GM19372 (cell line): ENCODE measurements around the gene CCDC47.

ENCODE experiments used
- ATAC-seq: cut with Tn5 transposase; IDR thresholded peaks from one replicate; pipeline ENCODE4 v1.9.1; 2021; ENCODE audit warnings: mild to moderate bottlenecking, low read depth, moderate library complexity; ENCODE audit not compliant: unreplicated experiment

Gene CCDC47

GRCh38 chr17:63786117-63786516 lies 12.7 kb upstream of the CCDC47 start:
- ATAC-seq = no peak

GRCh38 chr17:63785556-63785955 lies 12.2 kb upstream of the CCDC47 start:
- ATAC-seq = no peak

DNA sequence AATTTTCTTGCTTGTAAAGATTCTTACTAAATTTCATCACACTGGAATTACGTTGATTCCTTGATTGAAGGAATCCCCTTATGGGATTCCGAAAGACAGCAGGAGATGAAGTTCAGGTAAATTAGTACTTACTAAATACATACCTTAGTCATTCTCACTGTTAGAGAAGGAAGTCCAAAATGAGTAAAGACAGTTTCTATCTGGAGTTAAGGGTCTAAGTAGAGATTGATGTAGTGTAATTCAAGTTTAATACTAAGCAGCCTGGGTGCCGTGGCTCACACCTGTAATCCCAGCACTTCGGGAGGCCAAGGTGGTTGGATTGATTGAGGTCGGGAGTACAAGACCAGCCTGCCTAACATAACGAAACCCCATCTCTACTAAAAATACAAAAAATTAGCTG lies 10.1 kb upstream of the CCDC47 start:
- ATAC-seq = no peak

GRCh38 chr17:63780928-63781327 lies 7.5 kb upstream of the CCDC47 start:
- ATAC-seq = no peak

- no peak for ATAC-seq
Observed at GRCh38 chr17:63780507-63780906, 7.1 kb upstream of the CCDC47 start.

DNA sequence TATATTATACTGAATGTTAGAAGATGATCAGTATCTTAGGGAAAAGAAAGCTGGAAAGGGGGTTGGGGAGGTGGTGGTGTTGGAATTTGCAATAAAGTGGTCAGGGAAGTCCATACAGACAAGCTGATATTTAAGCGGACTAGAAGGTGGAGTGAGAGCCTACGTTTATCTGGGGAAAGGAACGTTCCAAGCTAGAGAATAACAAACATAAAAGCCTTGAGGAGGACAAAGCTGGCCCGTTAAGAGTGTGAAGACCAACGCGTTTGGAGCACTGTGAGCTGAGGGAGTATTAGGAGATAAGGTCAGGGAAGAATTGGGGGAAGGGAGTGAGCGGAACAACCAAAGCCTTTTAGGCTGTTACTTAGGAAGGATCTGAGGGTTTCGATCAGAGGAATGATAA lies 2.0 kb upstream of the CCDC47 start:
- ATAC-seq = no peak

GRCh38 chr17:63774969-63775265 lies 1.5 kb upstream of the CCDC47 start:
- no peak for ATAC-seq

- ATAC-seq = no peak
Observed at GRCh38 chr17:63774141-63774968, 958 bp upstream of the CCDC47 start, which contains the start of gene DDX42. TSS of gene DDX42 (plus strand) at chr17:63774170. CDS start at chr17:63787050, 12,880 bp downstream.

GRCh38 chr17:63772801-63773271 lies 561 bp downstream of the CCDC47 start:
- ATAC-seq = no peak

DNA sequence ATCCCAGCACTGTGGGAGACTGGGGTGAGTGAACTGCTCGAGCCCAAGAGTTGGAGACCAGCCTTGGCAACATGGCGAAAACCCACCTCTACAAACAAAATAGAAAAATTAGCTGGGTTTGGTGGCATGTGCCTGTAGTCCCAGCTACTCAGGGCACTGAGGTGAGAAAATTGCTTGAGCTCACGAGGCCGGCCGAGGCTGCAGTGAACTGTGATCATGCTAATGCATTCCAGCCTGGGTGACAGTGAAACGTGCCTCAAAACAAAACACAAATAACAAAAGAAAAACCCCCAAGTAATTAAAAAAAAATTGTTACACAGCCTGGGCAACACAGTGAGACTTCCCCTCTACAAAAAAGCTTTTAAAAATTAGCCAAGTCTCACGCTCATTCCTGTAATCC lies 5.0 kb downstream of the CCDC47 start:
- no peak for ATAC-seq

- ATAC-seq = no peak
Observed at GRCh38 chr17:63766754-63767153, 6.6 kb downstream of the CCDC47 start.

DNA sequence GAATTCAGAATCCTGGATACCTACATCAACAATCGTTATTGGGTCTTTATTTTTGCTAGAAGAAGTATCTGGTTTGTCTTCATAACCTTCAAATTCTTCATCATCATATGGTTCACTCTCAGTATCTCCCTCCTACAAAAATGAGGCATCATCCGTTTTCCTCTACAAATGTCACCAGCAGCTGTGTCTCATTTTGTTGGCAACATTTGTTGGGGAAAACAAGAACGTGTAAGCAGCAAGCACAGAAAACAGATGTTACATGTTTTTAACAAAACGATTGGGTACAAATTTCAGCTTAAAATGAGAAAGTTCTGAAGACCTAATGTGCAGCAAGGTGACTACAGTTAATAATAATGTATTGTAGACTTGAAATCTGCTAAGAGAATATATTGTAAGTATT lies 8.7 kb downstream of the CCDC47 start:
- ATAC-seq = no peak

DNA sequence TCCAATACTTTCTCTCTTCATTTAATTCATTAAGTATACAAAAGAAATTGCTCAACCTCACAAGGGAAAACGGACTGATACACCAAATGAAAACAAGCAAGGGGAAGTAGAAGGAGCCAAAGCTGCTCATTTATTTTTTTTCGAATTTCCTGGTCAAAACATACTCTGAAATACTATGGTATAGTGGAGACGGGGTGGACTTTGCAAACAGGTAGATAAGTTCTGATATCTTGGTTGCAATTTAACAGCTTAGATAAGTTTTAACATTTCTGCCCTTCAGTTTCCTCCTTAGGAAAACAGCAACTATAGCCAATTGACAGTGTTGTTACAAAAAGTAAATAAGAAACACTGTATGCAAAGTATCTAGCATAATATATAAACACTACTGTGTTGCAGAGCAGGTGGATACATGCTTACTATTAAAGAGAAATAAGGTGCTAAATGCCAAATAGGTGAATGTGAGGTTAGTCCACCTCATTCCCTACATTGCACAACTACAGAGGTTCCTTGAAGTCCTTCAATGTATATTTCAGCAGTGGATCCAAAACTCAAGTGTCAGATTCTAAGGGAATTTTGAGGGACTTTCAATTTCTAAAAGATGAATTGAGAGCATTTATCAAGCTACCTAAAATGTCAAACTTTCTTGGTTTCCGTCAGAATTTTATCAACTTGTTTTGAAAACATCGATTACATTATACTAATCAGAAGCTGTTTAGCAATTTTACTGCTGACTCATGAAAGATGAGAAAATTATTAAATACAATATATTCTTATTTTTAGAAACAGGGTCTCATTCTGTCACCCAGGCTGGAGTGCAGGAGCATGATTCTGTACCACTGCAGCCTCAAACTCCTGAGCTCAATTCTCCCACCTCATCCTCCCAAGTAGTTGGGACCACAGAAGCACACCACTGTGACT lies 11.0 kb downstream of the CCDC47 start:
- ATAC-seq = no peak

DNA sequence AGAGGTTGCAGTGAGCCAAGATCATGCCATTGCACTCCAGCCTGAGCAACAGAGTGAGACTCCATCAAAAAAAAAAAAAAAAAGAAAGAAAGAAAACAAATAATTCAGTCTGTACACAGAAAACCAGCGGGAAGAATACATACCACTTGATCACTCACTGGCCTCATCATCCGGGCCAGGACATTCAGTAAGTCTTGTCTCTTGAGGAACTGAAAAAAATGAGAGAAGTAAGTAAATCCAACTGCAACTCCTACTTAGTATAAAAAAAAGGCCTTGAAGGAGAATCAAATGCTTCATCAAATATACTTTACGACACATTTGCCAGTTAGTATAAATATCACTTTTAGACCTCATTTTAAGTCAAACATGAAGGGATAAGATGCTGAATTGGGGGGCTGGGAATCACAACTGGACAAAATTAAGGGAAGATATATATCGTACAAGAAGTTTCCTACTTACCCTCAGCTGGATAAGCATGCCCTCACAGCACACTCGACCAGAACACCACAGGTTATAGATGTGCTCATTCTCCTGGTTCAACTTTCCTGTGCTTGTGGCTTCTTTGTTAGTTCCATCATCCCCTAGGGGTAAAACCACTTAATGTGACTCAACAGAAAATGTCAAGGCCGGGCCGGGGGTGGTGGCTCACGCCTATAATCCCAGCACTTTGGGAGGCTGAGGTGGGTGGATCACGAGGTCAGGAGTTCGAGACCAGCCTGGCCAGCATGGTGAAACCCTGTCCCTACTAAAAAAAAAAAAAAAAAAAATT lies 12.4 kb downstream of the CCDC47 start:
- no peak for ATAC-seq

- ATAC-seq = no peak
Observed at GRCh38 chr17:63758428-63758827, 15.0 kb downstream of the CCDC47 start.

GRCh38 chr17:63754046-63754445 lies 19.4 kb downstream of the CCDC47 start:
- no peak for ATAC-seq

DNA sequence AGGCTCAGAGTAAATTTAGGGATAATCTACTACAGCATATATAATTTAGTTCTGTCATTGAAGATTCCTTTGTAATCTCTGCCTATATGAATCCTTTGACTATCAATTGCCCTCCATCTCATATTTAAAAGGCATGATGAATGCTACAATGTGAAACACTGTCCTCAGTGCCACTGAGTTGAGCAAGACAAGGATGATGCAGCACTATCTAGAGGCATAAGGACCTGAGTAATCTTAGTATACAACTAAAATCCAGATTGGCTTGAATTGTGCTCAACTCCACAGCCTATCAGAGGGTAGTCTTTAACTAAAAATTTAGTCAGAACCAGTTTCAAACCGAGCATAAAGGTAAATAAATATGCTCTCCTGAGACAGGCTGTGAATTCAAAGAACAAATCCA lies 20.2 kb downstream of the CCDC47 start:
- ATAC-seq = no peak

DNA sequence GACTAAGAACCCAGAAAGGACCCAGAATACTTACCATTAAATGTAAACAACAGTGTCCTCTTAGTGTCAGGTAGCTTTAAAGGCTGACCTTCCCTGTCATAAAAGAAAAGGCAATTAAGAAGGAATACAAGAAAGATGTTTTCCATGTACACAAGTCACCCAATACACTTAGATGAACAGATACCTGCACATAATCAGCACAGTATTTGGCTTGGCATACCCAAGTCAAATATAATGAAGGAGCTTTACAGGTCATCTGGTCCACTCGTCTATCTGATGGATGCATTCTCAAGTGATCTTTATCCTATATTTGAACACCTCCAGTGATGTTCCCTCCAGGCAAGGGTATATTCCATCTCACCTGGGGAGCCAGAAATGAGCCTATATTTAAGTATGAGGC lies 20.7 kb downstream of the CCDC47 start:
- no peak for ATAC-seq

GRCh38 chr17:63751806-63752205 lies 21.6 kb downstream of the CCDC47 start:
- ATAC-seq = no peak

DNA sequence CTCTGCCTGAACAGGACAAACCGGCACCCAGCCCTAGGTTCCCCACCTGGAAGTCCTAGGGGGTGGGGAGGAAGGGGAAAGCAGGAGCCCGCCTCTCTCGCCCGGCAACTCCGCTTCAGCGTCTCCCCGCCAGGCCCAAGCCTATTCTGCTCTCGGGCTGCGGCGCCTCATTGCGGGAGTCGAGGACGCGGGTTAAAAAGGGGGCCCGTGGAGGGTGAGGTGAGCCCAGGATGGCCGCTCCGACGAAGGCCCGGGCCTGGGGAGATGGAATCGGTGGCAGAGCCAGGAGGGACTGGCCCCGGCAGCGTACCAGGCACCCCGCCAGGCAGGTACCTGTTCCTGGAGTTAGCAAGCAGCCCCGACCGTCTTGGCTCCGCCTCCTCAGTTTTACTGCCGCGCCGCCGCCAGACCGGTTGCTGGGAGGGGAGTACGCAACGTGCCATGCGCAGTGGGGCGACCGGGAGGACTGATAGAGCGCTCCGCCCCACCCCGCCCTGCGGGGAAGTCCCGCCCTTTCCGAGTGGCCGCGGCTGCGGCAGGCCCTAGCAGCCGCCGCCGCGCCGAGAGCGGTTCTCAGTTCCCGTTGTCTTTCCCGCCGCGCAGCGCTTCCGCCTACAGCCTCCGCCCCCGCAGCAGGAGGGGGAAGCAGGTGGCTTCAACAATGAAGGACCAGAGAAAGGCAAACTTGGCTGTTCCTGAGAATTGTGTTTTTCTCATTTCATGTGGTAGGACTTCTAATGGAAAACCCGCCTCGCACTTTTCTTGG lies 31.8 kb downstream of the CCDC47 start, which contains the start of gene STRADA:
STRADA (minus strand) TSS at position 392 of the 766 bp plus-strand sequence. CDS start 13,430 bp downstream, outside the sequence.
- peak; percentile 89 for ATAC-seq
